ENCODE results near the gene PLCB2.

DNA sequence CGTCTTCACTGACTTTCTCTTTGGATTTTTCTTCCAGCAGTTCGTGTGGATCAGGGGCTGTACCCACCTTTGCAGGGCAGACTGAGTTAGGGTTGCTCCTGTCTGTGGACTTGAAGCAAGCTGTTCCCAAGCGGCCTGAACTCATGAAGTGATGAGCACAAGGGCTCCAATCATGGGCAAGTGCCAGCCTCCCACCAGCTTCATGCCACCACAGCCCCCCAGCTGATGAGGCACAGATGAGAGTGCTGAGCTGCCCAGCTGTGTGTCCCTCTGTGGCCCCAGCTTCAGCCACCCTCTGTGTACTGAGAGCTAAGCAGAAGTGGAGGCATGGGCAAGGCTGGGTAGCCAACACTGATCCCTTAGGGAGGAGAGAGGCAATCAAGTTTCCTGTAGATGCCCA, 3.3 kb upstream of the PLCB2 start:
- TF ChIP-seq, protein P1, sequence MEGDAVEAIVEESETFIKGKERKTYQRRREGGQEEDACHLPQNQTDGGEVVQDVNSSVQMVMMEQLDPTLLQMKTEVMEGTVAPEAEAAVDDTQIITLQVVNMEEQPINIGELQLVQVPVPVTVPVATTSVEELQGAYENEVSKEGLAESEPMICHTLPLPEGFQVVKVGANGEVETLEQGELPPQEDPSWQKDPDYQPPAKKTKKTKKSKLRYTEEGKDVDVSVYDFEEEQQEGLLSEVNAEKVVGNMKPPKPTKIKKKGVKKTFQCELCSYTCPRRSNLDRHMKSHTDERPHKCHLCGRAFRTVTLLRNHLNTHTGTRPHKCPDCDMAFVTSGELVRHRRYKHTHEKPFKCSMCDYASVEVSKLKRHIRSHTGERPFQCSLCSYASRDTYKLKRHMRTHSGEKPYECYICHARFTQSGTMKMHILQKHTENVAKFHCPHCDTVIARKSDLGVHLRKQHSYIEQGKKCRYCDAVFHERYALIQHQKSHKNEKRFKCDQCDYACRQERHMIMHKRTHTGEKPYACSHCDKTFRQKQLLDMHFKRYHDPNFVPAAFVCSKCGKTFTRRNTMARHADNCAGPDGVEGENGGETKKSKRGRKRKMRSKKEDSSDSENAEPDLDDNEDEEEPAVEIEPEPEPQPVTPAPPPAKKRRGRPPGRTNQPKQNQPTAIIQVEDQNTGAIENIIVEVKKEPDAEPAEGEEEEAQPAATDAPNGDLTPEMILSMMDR (IDR thresholded peaks at IDR 0.05; ENCODE audit: borderline replicate concordance, extremely low read depth, low read length, poor library complexity, severe bottlenecking), result no peak
- TF ChIP-seq EZH2 (IDR thresholded peaks at IDR 0.05; ENCODE audit: borderline replicate concordance, low read depth, low read length, severe bottlenecking), result no peak
